Ramos (cell line): ENCODE results near the gene KBTBD4.

Experiments used
- in situ Hi-C: fragments of 300-500 bp; cut with MboI; formaldehyde crosslinking; loops from one replicate; pipeline ENCODE4 v1.14.3; 2022; ENCODE audit warnings: low sequenced_read_pairs; ENCODE audit not compliant: unreplicated experiment

The KBTBD4 gene

DNA sequence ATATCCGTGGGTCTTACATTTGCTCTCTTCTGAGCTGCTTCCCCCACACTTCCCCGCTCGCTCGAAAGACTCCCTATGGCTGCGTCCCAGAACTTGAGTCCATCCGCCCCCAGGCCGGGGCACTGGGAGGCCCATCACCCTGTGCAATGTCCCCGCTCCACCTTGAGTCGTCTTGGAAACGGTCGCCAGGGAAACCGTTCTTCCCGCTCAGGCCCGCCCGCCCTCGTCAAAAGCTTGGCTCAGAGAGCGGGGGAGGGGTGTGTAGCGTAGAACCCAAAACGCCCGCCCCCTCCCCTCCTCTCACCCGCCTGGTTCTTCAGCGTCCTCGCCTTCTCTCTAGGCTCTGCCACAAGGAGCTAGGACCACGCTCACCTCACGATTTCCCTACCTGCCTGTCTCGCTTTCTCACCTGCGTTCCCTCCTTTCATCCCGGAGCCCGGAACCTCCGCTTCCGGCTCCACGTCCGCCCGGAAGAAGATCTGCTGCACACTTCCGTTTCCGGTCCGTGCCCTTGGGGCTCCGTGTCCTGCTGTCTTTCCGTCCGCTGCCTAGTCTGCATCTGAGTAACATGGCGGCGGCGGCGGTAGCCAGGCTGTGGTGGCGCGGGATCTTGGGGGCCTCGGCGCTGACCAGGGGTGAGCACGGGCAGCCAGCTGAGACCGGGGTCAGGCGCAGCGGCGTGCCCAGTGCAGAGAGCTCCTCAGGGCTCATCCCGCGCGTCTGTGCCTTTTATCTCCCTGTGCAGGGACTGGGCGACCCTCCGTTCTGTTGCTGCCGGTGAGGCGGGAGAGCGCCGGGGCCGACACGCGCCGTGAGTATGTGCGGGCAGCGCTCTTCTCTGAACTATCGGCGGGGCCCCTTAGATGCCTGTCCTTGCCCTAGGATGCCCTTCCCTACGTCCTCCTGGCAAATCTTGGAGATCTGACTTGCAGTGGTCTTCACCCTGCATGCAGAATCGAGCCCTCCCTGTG is at the start of gene KBTBD4, which contains the start of gene NDUFS3:
Gene KBTBD4, minus strand, starts transcription at position 447 of the 971 bp plus-strand sequence. Its CDS starts 19 bp downstream, at position 428.
Gene NDUFS3, plus strand, starts transcription at position 551 of the 971 bp plus-strand sequence. Its CDS starts 18 bp downstream, at position 569.
- in situ Hi-C loops, result no loop called here

DNA sequence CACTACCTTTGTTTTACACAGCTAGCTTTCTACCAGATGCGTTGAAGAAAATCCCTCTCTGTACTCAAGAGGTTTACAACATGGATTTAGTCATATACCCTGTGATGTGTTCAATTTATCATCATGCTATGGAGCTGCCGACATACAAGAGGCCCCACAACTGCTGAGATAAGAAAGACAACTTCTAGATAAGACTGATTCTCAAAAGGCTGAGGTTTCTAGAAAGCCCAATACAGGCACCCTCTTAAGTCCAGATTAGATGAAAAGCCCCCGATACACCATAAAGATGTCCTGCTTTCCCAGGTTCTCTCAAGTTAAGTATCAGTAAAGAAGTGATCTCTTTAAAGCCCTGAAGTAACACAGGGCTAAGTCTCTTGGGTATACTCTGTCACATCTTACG is 49.3 kb upstream of the KBTBD4 start:
- in situ Hi-C loops, result loop anchor here (25.0 kb wide), 1 partner anchor 109 kb away; no protein-coding TSS in a partner anchor

DNA sequence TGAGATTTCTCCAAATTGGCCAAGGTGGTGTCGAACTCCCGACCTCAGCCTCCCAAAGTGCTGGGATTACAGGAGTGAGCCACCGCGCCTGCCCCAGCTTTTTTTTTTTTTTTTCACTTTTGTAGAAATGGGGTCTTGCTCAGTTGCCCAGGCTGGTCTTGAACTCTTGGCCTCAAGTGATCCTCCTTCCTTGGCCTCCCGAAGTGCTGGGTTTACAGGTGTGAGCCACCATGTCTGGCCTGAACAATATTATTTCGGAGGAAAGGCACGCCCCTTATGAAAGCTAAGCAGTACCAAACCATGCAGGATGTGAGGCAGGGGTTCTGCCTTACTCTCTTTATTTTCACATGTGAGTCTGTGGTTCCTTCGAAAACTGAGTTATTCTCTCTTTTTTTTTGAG is 47.5 kb upstream of the KBTBD4 start:
- in situ Hi-C loops, result loop anchor here (25.0 kb wide), 1 partner anchor 111 kb away; no protein-coding TSS in a partner anchor

- in situ Hi-C loops, result no loop called here
Measured at GRCh38 chr11:47620836-47621378, 42.1 kb upstream of the KBTBD4 start.

GRCh38 chr11:47617417-47617809 is 38.6 kb upstream of the KBTBD4 start:
- in situ Hi-C loops, result no loop called here

GRCh38 chr11:47616726-47617416 is 38.1 kb upstream of the KBTBD4 start:
- in situ Hi-C loops, result no loop called here

DNA sequence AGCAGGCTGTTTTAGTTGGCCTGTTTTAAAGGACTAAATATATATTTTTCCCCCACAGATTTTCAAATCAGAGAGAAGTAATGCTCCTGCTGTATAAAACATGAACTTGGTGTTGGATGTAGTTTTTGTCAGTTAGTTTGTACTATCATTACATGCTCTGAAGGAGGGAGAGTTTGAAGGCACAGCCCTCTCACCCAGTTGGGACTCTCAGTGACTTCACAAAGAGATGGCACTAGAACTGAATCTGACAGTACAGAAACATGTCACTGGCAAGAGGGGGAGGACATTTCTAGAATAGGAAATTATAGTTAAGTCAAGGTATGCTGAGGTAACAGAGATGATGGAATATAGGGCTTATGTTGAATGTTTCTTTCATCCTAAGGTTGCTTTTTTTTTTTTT is 36.5 kb upstream of the KBTBD4 start:
- in situ Hi-C loops, result no loop called here

GRCh38 chr11:47611348-47611794 is 32.6 kb upstream of the KBTBD4 start:
- in situ Hi-C loops, result no loop called here

DNA sequence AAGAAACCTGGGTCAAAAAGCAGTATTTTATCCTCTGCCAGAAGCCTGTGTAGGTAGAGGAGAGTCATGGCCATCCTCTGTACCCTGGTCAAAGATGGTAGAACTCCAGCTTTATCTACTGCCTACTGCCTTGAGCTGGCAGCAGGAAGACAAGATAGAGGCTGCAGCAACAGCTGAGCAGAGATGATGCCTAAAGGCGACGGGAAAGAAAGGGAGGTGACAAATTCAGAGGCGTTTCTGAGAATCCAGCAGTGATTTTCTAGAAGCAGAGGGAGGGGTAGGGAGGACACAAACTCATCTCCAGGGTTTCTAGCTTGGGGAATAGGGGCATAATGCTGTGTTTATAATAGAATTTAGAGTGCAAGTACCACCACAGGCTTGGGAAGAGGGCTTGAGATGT is 30.9 kb upstream of the KBTBD4 start:
- in situ Hi-C loops, result no loop called here

- in situ Hi-C loops, result no loop called here
Measured at GRCh38 chr11:47607380-47607779, 28.6 kb upstream of the KBTBD4 start.

- in situ Hi-C loops, result no loop called here
Measured at GRCh38 chr11:47606731-47607130, 28.0 kb upstream of the KBTBD4 start.

- in situ Hi-C loops, result no loop called here
Measured at GRCh38 chr11:47605921-47606320, 27.2 kb upstream of the KBTBD4 start.

- in situ Hi-C loops, result no loop called here
Measured at GRCh38 chr11:47603295-47603694, 24.5 kb upstream of the KBTBD4 start.

GRCh38 chr11:47599902-47600301 is 21.1 kb upstream of the KBTBD4 start:
- in situ Hi-C loops, result no loop called here

DNA sequence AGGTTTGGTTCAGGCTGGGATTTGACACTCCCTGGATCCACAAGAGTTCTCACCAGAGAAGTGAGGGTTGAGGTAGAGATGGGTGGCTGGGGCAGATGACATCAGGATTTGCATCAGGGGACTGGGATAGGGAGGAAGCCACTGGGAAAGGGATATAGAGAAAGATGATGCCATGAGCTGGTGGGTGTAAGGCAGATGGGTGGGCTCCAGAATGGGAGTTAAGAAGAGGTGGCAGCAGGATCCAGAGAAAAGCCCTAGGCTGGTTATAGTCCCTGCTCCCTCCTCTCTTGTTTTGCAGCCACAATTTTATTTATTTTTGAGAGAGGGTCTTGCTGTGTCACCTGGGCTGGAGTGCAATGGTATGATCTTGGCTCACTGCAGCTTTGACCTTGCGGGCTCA is 17.2 kb upstream of the KBTBD4 start:
- in situ Hi-C loops, result no loop called here

DNA sequence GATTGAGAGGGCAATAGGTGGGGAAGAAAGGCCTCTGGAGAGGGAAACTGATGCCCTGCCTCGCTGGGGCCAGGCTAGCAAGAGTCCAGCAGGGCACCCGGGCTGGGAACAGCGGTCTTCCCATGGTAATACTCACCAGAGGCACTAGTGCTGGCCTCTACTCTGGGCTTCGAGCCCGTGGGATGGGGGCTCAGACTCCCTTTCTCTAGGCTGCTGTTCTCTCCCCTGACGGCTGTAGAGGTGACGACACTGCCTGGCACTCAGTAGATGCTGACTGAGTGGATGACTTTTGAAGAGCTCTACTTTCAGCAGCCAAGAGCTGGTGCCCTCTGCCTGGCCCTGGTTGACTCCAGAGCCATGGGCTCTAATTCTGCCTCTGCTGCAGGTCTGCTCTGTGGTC is 16.3 kb upstream of the KBTBD4 start:
- in situ Hi-C loops, result no loop called here

DNA sequence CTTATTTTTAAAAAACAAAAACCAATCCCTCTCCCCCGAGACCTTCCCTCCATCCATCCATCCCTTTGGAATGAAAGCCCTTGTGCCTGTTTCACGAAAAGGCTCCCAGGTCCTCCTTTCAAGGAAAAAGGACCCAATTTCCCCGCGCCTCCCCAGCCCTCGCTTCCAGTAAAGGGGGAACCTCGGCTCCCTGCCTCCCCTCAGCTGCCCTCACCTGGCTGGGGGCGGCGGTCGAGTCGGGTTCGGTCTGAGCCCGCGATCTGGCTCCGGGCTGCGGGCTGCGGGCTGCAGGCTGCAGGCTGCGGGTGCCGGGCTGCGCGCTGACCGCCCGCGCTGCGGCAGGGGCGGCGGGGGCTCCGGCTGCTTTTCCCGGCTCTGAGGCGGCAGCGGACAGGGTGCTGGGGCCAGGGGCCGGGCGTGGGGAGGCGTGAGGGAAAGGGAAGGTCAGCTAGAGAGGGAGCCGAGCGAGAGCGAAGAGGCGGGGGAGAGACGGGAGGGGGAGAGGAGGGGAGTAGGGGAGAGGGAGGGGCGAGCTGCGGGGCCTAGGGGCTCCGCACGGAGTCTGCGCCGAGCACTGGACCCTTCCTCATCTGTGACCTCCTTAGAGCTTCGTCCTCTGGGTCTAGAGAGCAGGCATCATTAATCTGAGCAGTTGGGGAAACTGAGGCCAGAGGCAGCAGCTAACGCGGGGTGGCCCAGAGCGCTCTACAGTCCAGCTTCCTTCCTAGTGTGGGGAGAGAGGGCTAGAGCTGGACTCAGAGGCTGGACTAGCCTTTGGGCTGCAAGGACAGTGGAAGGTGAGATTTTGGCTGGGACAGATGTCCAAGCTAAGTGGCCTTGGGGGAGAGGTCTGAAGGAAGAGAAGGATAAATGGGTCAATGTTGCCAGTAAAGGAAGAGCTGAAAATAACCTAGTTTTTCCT is 15.4 kb upstream of the KBTBD4 start, which contains the start of gene C1QTNF4:
Gene C1QTNF4, minus strand, starts transcription at position 478 of the 922 bp plus-strand sequence. CDS start 3,601 bp downstream, outside the sequence.
- in situ Hi-C loops, result no loop called here

- in situ Hi-C loops, result no loop called here
Measured at GRCh38 chr11:47593492-47593933, 14.7 kb upstream of the KBTBD4 start.

DNA sequence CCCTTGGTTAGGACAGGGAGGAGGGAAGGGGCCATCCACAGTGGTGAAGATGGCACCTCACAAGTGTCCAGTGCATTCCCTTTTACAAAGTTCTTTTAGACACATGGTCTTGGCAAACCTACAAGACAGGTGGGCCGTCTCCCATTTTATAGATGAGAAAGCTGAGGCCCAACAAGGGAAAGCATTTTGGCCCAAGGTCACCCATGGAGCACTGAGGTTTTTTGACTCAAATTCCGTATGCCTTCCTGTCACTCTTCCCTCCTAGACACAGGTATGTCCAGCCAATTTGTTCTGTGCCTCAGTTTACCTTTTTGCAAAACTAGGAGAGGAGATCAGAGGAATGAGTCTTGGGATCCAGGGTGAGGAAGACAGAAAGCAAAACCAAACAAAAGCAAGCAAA is 14.2 kb upstream of the KBTBD4 start:
- in situ Hi-C loops, result no loop called here
